ENCODE results near the gene RAPGEF1. TPM values are rescaled to one million over a fixed set of nuclear protein-coding genes. Genes with fewer than 3 reads are reported as not detected.
A peak's percentile ranks its signal among the peaks of the same experiment; 100 is the strongest.

The RAPGEF1 gene
- total and polyA plus RNA-seq, 2 donors (not counting 3 experiments of a cell fraction or from before 2014, with no cell fraction given), result 50.0 to 124 TPM

GRCh38 chr9:131735238-131736128 is 4.4 kb downstream of the RAPGEF1 start:
- H3K4me3 ChIP-seq (replicated peaks in 1 of 3; ENCODE audit: insufficient read depth in 1 of 3, low read depth in 1 of 3, low read length in 3 of 3), result no peak overlapping the region
- no peak overlapping the region for H2AFZ ChIP-seq (ENCODE audit: low read depth, low read length)
- H3K79me2 ChIP-seq (ENCODE audit: control insufficient read depth, insufficient read depth, low read length), result peaks cover 81% of the 10 kb centered on the region
- no peaks in the 10 kb centered on the region for H4K20me1 ChIP-seq (replicated peaks; ENCODE audit: control insufficient read depth, extremely low read depth, insufficient read depth, low read length)
- no peaks in the 10 kb centered on the region for H3K27me3 ChIP-seq (ENCODE audit: control insufficient read depth in 2 of 2, insufficient read depth in 2 of 2, low read length in 2 of 2)
- peak overlapping the region; percentile 87 for H3K27ac ChIP-seq (ENCODE audit: insufficient read depth, low read depth, low read length)
- CTCF ChIA-PET, result interaction anchor here (0.7 to 1.3 kb wide), 3 partner anchors 8 to 127 kb away, joined by 3 to 4 read pairs (median 3); no protein-coding TSS in a partner anchor
- no TSS peak for BruUV-seq (replicated peaks)
- TF ChIP-seq JUN (IDR thresholded peaks at IDR 0.05; ENCODE audit: borderline replicate concordance, insufficient read depth, insufficient read length, low read depth) (no peak), GATA2 (IDR thresholded peaks at IDR 0.05; ENCODE audit: insufficient read depth, insufficient read length, low read depth, low read length) (no peak), POLR2A (IDR thresholded peaks at IDR 0.05; ENCODE audit: low read depth, low read length) (no peak), FOS (IDR thresholded peaks at IDR 0.05; ENCODE audit: borderline replicate concordance, insufficient read depth, low read length) (peak; percentile 35), POLR2AphosphoS5 (IDR thresholded peaks at IDR 0.05; ENCODE audit: insufficient read depth, low read depth, low read length) (peak; percentile 33), CTCF (IDR thresholded peaks at IDR 0.05; ENCODE audit: extremely low read depth in 1 of 2, insufficient read depth in 1 of 2, low read depth in 1 of 2, low read length in 2 of 2) (no peak)
- H3K36me3 ChIP-seq (ENCODE audit: control insufficient read depth in 2 of 2, extremely low read depth in 1 of 2, insufficient read depth in 2 of 2, low read length in 2 of 2), result no peaks in the 10 kb centered on the region
- peaks cover 75% of the 10 kb centered on the region for H3K4me1 ChIP-seq (ENCODE audit: control insufficient read depth, extremely low read depth, insufficient read depth, low read length)
- no peaks in the 10 kb centered on the region for H3K9me3 ChIP-seq (replicated peaks; ENCODE audit: control insufficient read depth, insufficient read depth, low read length)
- no peaks in the 10 kb centered on the region for H3K9me1 ChIP-seq (replicated peaks; ENCODE audit: control insufficient read depth, extremely low read depth, insufficient read depth, low read length)
- dilution Hi-C loops (cut with MboI; ENCODE audit: extremely low pct_ligation_motif_present, low sequenced_read_pairs) (no loop called here), intact Hi-C loops (cut with micrococcal nuclease) (loop anchor here (2.0 kb wide), 1 partner anchor 127 kb away; no protein-coding TSS in a partner anchor)
- H3K4me2 ChIP-seq (ENCODE audit: insufficient read depth, low read length), result no peak overlapping the region
- FAIRE-seq (peak; percentile 48), DNase-seq (ENCODE audit: low read depth, low spot score) (peak; percentile 72)
- POLR2A ChIA-PET, result no interaction called here
- peak overlapping the region; percentile 59 for H3K9ac ChIP-seq (replicated peaks; ENCODE audit: extremely low read depth, insufficient read depth, low read length)
